ENCODE data around the gene GIMAP7. TPM values are rescaled to one million over a fixed set of nuclear protein-coding genes. Genes with fewer than 3 reads are reported as not detected.

GIMAP7 gene
- total RNA-seq, 1 experiment from 2014 or later, result not detected

- no peaks in the 10 kb centered on the region for H3K4me1 ChIP-seq (ENCODE audit: insufficient read depth, low read length)
- no peak overlapping the region for H3K27ac ChIP-seq (ENCODE audit: low read length)
- H3K79me2 ChIP-seq (ENCODE audit: low read length), result no peaks in the 10 kb centered on the region
- H3K4me2 ChIP-seq (ENCODE audit: low read length), result no peak overlapping the region
- TF ChIP-seq CTCF (conservative IDR thresholded peaks at IDR 0.05; ENCODE audit: low read depth, low read length) (no peak), EZH2phosphoT487 (IDR thresholded peaks at IDR 0.05; ENCODE audit: borderline replicate concordance, low read length) (no peak)
- no peak overlapping the region for H3K9ac ChIP-seq (ENCODE audit: low read length)
- ChIA-PET CTCF (no interaction called here), POLR2A (ENCODE audit: unreplicated experiment) (no interaction called here)
- no peaks in the 10 kb centered on the region for H3K9me2 ChIP-seq (replicated peaks; ENCODE audit: low read length)
- no TSS peak for BruUV-seq (replicated peaks)
- intact Hi-C loops (cut with micrococcal nuclease), result no loop called here
- no peak overlapping the region for H3K4me3 ChIP-seq (ENCODE audit: low read length)
- no peaks in the 10 kb centered on the region for H4K20me1 ChIP-seq (ENCODE audit: low read length)
- H3K27me3 ChIP-seq (ENCODE audit: low read length), result peaks cover 36% of the 10 kb centered on the region
- ATAC-seq (no peak), DNase-seq (no peak)
- no peaks in the 10 kb centered on the region for H3K36me3 ChIP-seq (ENCODE audit: low read depth, low read length)
- H3K9me3 ChIP-seq (ENCODE audit: low read length), result no peaks in the 10 kb centered on the region
- H3F3A ChIP-seq (ENCODE audit: low read length, unreplicated experiment), result no peaks in the 10 kb centered on the region
- no peak overlapping the region for H2AFZ ChIP-seq (ENCODE audit: low read length)
Observed at GRCh38 chr7:150569245-150569955, 54.7 kb downstream of the GIMAP7 start.

Other genes starting within 250 kb of the GIMAP7 start
- gene LRRC61, start 191.5 kb upstream of the GIMAP7 start, total RNA-seq (2014; rRNA removed), result 15.1 and 16.4 TPM in 2 replicates
- gene ACTR3C, start 191.3 kb upstream of the GIMAP7 start, total RNA-seq (2014; rRNA removed), result 7.8 and 10.8 TPM in 2 replicates
- 1.6 TPM in 1 of 2 replicates, not detected in the other for gene RARRES2, start 173.2 kb upstream of the GIMAP7 start, total RNA-seq (2014; rRNA removed)
- 124 and 153 TPM in 2 replicates for gene REPIN1, start 146.1 kb upstream of the GIMAP7 start, total RNA-seq (2014; rRNA removed)
- gene ZNF775, start 135.5 kb upstream of the GIMAP7 start, total RNA-seq (2014; rRNA removed), result 3.7 and 4.7 TPM in 2 replicates
- not detected in 2 replicates for gene GIMAP8, start 64.2 kb upstream of the GIMAP7 start, total RNA-seq (2014; rRNA removed)
- not detected in 2 replicates for gene GIMAP4, start 52.5 kb downstream of the GIMAP7 start, total RNA-seq (2014; rRNA removed)
- 1.2 TPM in 1 of 2 replicates, not detected in the other for gene GIMAP6, start 117.5 kb downstream of the GIMAP7 start, total RNA-seq (2014; rRNA removed)
- not detected in 2 replicates for gene GIMAP2, start 170.8 kb downstream of the GIMAP7 start, total RNA-seq (2014; rRNA removed)
- gene GIMAP1, start 201.7 kb downstream of the GIMAP7 start, total RNA-seq (2014; rRNA removed), result not detected in 2 replicates
- gene GIMAP5, start 222.5 kb downstream of the GIMAP7 start, total RNA-seq (2014; rRNA removed), result not detected in 2 replicates